Measurements from ENCODE around the gene MACO1.
"Not testable (repeated sequence)": the region's sequence is repeated elsewhere in the genome, so short reads cannot be mapped to it uniquely, and the experiment has no call there.

MACO1 gene, protein sequence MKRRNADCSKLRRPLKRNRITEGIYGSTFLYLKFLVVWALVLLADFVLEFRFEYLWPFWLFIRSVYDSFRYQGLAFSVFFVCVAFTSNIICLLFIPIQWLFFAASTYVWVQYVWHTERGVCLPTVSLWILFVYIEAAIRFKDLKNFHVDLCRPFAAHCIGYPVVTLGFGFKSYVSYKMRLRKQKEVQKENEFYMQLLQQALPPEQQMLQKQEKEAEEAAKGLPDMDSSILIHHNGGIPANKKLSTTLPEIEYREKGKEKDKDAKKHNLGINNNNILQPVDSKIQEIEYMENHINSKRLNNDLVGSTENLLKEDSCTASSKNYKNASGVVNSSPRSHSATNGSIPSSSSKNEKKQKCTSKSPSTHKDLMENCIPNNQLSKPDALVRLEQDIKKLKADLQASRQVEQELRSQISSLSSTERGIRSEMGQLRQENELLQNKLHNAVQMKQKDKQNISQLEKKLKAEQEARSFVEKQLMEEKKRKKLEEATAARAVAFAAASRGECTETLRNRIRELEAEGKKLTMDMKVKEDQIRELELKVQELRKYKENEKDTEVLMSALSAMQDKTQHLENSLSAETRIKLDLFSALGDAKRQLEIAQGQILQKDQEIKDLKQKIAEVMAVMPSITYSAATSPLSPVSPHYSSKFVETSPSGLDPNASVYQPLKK

GRCh38 chr1:25430073-25430966, at the start of gene MACO1:
MACO1 (plus strand) TSS chr1:25430897; CDS start chr1:25431099, 202 bp downstream.
- DNase-seq, result peak; percentile 93

DNA sequence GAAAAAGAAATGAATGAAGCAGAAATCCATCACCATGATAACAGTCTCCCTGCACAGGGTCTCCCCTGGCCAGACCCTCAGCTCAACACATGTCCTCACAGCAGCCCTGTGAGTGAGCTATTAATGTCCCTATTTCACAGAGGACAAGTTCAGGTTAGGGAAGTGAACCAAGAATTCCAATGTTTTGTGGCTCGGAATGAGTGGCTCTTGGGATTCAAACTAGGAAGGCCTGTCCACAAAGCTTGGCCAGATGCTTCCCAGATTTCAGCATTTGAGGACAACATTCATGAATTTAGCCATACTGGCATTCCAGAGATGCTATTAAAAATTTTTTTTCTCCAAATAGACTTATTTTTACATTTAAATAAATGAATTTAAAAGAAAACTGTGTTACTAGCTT, 48.2 kb upstream of the MACO1 start:
- DNase-seq, result not testable (repeated sequence)

DNA sequence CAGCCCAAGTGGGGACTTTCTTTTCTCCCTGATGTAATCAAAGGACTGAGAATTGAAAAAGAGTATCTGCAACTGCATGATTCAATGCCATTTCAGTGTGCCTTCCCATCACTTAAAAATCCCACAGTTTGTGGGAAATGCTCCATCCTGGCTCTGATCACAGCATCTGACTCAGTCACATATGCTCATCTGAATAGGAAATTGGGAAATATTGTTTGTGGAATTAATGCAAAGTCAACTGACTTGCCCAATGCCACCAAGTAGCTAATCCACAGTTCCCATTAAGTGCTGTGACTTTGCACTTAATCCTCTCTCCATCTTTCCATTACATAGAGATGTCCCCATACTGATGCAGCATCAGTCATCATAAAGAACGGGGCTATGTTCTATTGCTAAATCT, 47.6 kb upstream of the MACO1 start:
- not testable (repeated sequence) for DNase-seq

DNA sequence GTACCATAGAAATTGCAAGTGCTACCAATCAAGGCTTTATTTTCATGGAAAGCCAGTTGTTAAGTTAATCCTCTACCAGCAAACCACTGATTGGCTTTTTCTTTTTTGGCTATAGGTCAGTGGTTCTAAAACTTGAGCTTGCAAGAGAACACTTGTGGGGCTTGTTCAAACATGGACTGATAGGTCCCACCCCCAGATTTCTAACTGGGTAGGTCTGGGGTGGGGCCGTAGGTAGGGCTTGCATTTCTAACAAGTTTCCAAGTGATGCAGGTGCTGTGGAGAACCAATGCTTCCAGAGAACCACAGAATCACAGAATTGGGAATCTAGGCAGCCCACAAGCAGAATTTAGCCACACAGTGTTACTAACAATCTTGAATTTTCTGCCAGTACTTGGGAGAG, 46.8 kb upstream of the MACO1 start:
- not testable (repeated sequence) for DNase-seq

DNA sequence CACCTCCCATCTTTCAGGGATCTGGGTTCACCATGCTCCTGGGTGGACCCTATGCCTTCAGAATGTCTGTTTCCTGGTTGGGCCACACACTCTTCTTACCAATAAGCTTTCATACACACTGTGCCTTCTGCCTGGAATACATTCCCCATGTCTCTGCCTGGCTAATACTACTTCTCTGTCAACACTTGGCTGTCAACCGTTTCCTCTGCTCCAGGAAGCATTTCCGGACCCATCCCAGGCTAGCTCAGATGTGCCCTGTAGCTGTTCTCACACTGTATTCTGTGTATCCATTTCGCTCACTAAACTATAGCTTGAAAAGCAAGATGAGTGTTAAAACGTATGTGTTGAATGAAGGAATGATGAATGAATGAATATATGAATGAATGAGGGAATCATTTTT, 43.6 kb upstream of the MACO1 start:
- DNase-seq, result not testable (repeated sequence)

DNA sequence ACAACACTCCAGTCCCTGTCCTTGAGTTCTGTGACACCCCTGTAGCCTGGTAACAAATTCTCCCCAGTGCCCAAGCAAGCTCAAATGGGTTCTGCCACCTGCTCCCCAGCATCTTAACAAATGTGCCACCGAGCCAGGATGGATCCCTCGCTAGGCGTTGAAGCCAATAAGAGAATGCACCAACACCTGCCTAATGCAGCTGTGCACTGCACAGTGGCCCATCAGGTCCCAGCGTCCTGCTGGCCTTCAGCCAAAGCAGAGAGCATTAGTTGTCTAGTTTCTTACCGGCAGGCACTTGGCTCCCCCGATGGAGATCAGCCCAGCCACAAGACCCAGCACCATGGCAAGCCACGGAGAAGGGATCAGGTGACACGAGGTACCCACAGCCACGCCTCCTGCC, 42.0 kb upstream of the MACO1 start:
- DNase-seq, result peak; percentile 67

DNA sequence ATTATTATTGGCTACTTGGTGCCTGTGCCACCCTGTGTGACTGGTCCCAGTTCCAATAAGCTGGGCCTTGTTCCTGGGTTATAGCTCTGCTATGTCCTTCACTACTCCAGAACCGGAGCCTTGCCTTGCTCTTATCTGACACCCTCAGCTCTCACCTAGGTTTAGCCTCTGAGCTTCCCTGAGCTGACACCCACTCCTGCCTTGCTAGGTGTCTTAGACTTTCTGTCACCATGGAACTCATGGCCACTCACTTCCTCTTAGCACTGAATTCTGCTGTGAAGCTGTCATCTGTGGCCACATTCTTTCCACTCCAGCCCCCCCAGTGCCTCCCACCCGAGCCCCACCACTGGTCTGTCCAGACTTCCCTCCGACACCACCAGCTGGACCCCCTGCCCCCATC, 41.0 kb upstream of the MACO1 start:
- not testable (repeated sequence) for DNase-seq

GRCh38 chr1:25392841-25393240, 37.9 kb upstream of the MACO1 start:
- DNase-seq, result no peak

- not testable (repeated sequence) for DNase-seq
These were observed 33.1 kb upstream of the MACO1 start for GRCh38 chr1:25397549-25397948.

- not testable (repeated sequence) for DNase-seq
These were observed 32.6 kb upstream of the MACO1 start for GRCh38 chr1:25398079-25398478.

DNA sequence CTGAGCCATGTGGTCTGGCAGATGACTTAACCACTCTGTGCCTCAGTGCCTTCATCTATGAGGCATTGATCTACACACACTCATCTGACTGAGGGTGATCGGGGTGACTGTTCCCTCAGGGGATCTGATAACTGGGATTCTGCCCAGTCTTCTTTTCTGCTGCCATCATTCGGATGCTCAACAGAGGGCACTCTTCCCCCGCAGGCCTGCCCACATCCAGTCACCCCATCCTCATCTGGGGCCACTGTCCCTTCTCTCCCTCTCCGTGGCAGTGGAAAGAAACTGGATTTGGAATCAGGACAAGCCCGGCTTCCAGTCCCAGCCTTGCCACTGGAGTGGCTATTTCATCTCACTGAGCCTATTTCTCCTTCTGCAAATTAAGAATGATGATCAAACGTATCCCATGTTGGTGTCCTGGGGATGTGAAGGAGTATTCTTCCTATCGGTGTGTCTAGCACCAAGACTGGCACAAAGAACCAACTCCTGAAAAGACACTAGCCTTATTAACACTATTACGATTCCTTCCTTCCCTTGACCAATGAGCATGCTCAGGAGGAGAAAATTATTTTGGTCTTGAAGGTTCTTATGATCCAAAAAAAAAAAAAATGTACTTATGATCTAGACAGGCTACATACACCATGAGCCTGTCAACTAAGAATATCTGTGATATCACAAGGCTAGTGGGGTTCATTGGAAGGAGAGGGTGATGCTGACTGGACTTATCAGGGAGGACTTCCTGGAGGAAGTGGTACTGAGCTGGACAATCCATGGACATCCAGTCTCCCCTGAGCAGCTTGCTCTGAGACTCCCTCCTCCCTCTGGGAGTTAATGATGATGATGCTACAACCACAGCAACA, 27.5 kb upstream of the MACO1 start:
- DNase-seq, result not testable (repeated sequence)

DNA sequence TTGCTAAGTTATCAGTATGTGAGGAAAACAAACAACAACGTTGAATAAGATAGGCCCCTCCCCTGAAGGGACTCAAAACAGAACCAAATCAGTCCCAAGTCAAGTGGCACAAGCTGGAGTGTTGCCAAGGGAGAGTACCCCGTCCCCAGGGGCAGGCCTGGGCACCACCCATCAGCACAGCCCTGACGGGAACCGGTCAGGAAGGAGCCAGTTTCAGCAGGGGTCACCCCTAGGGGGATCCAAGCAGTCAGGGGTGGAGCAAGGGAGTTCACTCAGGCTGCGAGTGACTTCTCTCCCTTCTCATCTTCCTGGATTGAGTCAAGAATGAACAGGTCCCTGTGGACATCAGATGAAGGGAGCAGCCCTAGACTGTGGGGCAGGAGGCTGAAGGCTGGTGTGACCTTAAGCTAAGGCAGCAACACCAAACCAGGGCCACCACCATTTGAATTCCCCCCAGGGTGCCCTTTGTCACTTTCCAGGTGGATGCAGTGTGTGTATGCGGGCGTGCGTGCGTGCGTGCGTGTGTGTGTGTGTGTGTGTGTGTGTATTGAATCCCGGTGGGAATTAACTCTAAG, 24.9 kb upstream of the MACO1 start:
- not testable (repeated sequence) for DNase-seq

DNA sequence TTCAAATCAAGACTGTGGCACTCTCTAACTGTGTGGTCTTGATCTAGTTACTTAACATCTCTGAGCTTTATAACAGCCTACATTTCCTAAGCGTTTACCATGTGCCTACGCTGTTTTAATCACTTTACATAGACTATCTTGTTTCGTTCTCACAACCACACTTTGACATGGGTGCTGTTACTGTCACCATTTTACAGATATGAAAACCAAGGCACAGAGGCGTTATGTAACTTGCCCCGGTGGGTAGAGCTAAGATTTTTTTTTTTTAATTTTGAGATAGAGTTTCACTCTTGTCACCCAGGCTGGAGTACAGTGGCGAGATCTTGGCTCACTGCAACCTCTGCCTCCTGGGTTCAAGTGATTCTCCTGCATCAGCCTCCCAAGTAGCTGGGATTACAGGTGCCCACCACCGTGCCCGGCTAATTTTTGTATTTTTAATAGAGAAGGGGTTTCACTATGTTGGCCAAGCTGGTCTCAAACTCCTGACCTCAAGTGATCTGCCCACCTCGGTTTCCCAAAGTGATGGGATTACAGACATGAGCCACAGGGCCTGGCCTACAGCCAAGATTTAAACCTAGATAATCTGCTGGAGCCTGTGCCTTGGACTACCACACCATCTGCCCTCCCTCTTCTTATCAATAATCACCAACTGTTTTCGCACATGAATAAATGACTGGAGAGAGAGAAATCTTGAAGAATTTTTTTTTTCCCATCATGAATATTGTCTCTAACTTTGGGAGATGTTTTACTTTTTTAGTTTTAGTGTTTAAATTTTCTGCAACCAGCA, 20.9 kb upstream of the MACO1 start:
- not testable (repeated sequence) for DNase-seq

GRCh38 chr1:25412872-25413623, 17.6 kb upstream of the MACO1 start:
- DNase-seq, result not testable (repeated sequence)

- not testable (repeated sequence) for DNase-seq
These were observed 16.5 kb upstream of the MACO1 start for GRCh38 chr1:25414157-25414556.

GRCh38 chr1:25414578-25414977, 16.1 kb upstream of the MACO1 start:
- DNase-seq, result not testable (repeated sequence)

- DNase-seq, result not testable (repeated sequence)
These were observed 13.4 kb upstream of the MACO1 start for GRCh38 chr1:25417280-25417679.

DNA sequence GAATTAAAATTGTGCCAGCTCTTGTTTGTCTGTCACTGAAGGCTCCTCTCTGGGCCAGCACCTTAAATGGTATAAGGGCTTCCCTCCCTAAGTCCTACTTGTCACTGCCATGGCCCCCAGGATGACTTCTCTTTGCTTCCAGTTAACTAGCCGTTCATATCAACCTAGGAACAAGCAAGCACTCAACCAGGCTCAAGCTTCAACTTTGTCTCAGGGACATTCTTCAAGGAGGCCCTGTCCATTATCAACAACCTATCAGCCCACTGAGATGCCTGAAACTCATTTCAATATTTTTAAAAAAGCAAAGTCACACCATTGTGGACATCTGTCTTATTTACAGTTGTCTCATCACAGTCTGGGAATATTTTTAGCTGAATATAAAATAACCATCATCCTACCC, 11.4 kb upstream of the MACO1 start:
- DNase-seq, result not testable (repeated sequence)

DNA sequence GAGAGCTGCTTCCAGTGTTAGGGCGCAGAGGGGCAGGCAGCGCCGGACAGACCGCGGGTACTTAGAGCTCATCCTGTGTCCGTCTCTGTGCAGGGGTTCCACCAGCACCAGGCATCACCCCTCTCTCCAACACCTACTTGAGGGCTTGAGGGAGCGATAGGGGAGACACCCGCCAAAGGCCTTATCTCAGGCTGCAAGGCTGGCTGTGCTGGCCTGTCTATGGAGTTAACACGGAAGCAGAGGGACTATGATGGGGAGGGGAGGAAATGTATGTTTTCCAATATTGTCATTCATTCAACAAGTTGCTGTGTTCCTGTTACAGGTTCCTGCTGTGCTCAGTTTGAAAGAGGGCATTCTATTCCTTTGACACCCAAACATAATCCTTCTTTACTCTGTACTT, 10.0 kb upstream of the MACO1 start, which contains the start of gene RHCE:
RHCE (minus strand) TSS at position 111 of the 400 bp plus-strand sequence; CDS start at position 72, 39 bp downstream.
- DNase-seq, result not testable (repeated sequence)

- DNase-seq, result not testable (repeated sequence)
These were observed 7.5 kb upstream of the MACO1 start for GRCh38 chr1:25423206-25423605.

All from SHP77 treated with DMSO at 0.1 percent for 48 hours (cell line).